GM12874 (cell line): ENCODE results near the gene STKLD1.
A peak's percentile ranks its signal among the peaks of the same experiment; 100 is the strongest.

Experiments used
- CTCF ChIP-seq: IDR thresholded peaks from 2 replicates; pipeline ENCODE4 v1.5.1; 2011; ENCODE audit warnings: low read depth, mild to moderate bottlenecking, control low read depth, low read length, moderate library complexity; ENCODE audit not compliant: insufficient read depth

STKLD1 gene

DNA sequence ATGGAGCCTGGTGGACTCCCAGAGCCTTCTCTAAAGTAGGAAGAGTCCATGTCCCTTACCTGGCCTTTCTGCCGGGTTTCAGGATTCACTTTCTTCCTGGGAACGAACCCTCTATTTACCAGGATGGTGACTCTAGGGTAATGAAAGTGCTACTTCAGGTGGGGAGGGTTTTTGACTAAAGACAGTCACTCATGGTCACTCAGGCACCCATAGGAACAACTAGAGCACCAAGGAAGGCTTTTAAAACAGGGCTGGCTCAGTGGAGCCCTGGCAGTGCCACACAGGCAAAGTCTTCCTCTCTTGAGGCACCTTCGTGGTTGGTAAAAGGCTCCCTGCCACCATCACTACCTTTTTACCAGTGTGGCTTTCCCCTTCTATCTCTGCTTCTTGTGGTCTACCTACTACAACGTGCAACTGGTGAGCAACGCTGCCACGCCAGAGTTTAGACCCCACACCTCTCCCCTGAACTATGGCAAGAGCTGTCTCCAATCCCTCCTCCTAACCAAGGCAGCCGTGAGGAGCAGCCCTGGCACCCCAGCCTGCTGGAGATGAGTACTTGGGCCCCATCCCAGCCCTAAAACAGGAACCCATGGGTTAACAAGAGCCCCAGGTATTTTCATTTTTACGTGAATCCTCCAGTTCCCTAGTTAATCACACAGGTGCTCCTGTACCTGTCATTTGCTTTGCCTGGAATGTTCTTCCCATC is 23.4 kb upstream of the STKLD1 start:
- no peak for TF ChIP-seq CTCF

DNA sequence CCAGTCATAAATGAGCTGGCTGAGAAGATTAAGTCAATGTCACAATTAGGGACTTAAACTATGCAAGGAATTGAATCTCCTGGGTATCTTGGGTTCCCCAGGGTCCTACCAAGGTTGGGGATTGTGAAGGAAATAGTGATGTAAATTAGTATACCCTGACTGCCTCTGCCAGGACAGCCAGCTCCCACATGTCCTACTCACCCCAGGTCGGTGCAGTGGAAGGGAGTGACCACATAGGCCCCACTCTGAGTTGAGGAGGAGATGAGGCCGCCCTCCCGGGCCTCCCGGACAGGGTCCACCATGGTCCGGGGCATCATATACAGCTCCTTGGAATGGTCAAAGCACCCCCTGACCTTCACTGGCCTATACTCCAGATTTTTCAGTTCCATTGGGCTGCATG is 22.6 kb upstream of the STKLD1 start:
- no peak for TF ChIP-seq CTCF

DNA sequence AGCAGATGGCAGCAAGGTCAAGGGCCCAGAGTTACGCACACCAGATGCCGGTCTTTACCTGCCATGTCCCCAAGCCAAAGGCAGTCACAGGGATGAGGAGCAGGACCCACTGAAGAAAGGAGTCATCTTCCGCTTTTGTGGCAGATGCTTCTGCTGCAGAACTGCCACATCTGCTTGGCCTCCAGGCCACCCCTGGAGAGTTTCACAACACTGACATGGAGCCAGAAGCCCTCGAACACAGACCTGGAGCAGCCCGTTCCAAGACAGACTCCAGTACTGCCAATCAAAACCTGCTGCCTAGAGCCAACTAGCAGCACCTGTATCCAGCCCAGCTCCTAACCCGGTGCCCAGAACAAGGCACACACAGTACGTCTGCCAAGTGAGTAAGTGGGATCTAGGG is 21.4 kb upstream of the STKLD1 start:
- no peak for TF ChIP-seq CTCF

DNA sequence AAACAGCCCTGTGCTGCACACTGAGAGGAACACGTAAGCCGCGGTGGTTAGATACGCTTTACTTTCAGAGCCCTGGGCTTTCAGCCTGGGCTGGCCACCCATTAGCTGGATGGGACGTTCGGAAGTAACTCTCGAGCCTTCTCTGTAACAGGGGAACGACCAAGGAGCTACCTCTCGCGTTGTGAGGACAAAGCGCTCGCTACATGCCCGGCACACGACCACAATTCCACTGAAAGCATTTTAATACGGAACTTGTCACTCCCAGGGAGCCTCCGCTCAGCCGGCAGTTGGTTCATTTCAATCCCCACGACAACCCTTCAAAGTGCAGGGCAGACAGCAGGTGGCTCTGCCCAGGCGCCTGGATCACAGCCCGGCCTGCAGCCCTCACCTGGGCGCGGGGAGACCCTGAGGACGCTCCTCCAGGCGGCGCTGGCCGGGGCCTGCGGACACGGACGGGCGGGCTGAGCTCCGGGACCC is 20.2 kb upstream of the STKLD1 start:
- TF ChIP-seq CTCF: 0 out of 2 replicates have a peak, but pooled peaks have one; percentile 6

GRCh38 chr9:133356391-133357091 is 19.6 kb upstream of the STKLD1 start, which contains the start of the genes SURF1 and SURF2:
Gene SURF1 (minus strand): TSS chr9:133356487. CDS start chr9:133356453, 34 bp downstream.
Gene SURF2 (plus strand): TSS chr9:133356550. CDS start chr9:133356593, 43 bp downstream.
- 0 out of 2 replicates have a peak, but pooled peaks have one; percentile 21 for TF ChIP-seq CTCF

- no peak for TF ChIP-seq CTCF
These were observed 18.5 kb upstream of the STKLD1 start for GRCh38 chr9:133357656-133358055.

DNA sequence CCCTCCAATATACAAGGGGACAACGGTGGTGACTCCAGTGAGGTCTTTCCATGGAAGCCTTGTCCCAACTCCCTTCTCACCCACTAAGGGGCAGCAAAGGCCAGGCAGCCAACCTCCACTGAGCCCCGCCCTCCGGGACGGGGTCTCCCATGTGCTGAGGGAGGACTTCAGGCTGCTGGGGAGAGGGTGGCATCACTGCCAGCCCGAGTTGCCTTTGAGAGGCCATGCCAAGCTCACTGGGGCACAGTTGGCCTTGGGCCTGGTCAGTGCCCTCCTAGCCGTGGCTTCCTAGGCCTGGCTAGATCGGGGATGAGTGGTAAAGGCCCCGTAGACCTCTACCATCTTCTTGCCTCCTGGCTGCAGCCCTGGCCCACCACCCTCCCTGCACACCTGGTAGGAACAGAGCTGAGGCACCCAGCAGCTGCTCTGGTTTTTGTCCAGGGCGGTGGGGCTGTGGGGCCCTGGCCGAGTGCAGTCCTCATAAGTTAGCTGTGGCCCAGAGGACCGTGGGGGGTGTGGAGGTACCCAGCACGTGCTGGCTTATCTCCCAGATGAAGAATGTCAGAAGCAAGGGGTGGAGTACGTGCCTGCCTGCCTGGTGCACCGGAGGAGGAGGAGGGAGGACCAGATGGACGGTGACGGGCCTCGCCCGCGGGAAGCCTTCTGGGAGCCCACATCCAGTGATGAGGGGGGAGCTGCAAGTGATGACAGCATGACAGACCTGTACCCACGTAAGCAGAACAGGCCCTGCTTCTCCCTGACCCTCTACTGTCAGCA is 16.6 kb upstream of the STKLD1 start:
- TF ChIP-seq CTCF: 0 out of 2 replicates have a peak, but pooled peaks have one; percentile 15
